GM20431 (cell line): ENCODE data around the gene JPH4.

Experiments
- in situ Hi-C: fragments of 300-500 bp; cut with MseI, MboI; formaldehyde crosslinking; loops from one replicate; pipeline ENCODE4 v1.15.0; 2020; ENCODE audit warnings: low sequenced_read_pairs; ENCODE audit not compliant: unreplicated experiment

JPH4 gene

DNA sequence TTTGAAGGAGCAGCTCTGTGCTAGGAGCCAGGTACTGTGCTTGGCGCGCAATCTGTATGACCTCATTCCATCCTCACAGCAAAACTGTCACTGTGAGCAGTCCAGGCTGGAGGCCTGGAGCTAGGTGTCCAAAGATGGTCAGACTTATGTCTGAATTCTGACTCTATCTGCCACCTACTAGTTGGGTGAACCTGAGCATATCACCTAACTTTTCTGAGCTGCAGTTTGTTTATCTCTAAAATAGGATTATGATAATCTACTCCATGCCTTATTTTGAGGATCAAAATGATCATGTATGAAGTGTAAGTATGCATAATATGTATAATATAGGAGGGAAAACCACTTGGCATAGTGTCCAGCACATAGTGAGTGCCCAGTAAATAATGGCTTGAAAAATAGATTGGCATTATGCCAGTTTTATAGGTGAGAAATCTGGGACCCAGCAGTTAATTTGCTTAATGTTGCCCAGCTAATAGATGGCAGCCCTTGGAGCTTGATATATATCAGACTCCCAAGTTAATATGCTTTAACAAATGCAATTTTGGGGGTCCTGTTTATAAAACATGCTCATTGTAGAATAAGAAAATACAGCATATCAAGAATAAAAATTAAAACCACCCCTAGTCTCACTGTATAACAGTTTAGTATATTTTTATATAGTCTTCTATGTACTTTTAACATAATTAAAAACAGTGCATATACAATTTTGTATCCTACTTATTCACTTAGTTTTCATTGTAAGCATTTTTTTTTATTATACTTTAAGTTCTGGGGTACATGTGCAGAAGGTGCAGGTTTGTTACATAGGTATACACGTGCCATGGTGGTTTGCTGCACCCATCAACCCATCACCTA lies 4.5 kb upstream of the JPH4 start:
- in situ Hi-C loops, result no loop called here

- in situ Hi-C loops, result no loop called here
These were observed 2.3 kb upstream of the JPH4 start for GRCh38 chr14:23580948-23581281.

DNA sequence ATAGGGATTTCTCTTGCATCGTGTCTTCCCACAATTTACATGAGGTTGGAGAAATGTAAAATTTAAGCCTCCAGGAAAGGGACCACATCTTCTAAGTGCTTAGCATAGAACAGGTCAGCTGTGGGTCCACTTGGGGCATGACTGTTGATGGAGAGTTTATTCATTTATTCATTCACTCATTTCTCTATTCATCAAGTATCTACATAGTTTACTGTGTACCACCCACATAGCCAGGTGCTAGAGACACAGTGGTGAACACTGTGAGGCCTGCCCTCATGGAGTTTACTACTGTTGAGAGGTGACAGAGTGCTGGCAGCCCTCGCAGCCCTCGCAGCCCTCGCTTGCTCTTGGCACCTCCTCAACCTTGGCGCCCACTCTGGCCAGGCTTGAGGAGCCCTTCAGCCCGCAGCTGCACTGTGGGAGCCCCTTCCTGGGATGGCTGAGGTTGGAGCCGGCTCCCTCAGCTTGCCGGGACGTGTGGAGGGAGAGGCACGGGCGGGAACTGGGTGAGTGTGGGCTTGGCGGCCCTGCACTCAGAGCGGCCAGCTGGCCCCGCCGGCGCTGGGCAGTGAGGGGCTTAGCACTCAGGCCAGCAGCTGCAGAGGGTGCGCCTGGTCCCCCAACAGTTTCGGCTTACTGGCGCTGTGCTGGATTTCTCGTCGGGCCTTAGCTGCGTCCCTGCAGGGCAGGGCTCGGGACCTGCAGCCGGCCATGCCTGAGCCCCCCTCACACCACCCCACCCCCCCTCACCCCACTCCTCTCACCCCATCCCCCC lies 1.7 kb upstream of the JPH4 start:
- in situ Hi-C loops, result no loop called here

GRCh38 chr14:23579739-23580138 lies 1.1 kb upstream of the JPH4 start:
- in situ Hi-C loops, result no loop called here

- in situ Hi-C loops, result no loop called here
These were observed 681 bp upstream of the JPH4 start for GRCh38 chr14:23579311-23579630.

DNA sequence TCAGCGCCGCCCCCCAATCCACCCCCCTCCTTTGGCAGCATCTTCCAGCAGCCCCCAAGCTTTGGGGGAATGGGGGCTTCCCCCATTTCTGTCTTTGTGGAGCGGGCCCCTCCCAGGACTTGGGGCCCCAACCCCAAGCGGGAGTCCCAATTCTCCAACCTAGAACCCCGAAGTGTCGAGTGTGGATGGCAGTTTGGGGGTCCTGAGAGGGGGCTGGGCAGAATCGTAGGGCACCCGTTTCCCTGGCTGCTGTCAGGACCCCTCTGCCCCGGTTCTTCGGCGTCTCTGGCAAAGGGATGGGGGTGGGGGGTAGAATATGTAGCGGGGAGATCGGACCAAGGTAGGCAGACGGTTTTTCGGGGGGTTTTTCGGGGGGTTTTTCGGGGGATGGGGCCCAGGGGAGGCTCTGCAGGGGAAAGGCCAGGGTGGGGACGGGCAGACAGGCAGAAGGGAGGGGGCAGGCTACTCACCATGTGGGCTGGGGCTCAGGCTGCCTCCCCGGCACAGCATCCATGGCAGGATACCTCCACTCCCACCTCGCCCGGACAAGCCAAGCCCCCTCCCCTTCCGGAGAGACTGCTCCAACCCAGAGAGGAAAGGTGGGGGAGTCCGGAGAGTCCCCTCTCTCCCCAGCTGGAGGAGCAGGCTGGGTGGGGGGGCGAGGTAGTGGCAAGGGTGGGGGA lies 739 bp downstream of the JPH4 start:
- in situ Hi-C loops, result no loop called here

GRCh38 chr14:23577004-23577681 lies 1.4 kb downstream of the JPH4 start:
- in situ Hi-C loops, result no loop called here

GRCh38 chr14:23573384-23574015 lies 5.1 kb downstream of the JPH4 start:
- in situ Hi-C loops, result no loop called here

DNA sequence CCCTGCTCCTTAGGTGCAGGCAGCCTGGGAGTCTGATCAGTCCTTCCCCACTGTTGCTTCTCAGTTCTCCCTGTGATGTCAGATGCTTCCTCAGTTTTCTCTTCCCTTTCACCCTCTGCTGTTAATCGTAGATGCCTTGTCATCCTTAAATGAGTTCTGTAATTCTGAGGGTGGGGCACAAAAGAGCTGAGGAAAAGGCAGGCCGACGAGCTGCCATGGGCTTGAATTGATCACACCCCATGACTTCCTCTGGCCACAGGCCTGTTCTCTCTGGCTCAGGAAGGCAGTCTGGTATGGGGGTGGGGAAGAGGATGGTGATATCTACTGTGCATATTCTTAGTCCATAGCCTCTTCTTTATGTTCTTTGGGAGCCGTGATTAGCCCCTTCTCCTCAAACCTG lies 5.8 kb downstream of the JPH4 start:
- in situ Hi-C loops, result no loop called here

- in situ Hi-C loops, result no loop called here
These were observed 6.1 kb downstream of the JPH4 start for GRCh38 chr14:23572524-23572828.

- in situ Hi-C loops, result no loop called here
These were observed 6.7 kb downstream of the JPH4 start for GRCh38 chr14:23571701-23572523.

- in situ Hi-C loops, result no loop called here
These were observed 7.6 kb downstream of the JPH4 start for GRCh38 chr14:23570806-23571483.

DNA sequence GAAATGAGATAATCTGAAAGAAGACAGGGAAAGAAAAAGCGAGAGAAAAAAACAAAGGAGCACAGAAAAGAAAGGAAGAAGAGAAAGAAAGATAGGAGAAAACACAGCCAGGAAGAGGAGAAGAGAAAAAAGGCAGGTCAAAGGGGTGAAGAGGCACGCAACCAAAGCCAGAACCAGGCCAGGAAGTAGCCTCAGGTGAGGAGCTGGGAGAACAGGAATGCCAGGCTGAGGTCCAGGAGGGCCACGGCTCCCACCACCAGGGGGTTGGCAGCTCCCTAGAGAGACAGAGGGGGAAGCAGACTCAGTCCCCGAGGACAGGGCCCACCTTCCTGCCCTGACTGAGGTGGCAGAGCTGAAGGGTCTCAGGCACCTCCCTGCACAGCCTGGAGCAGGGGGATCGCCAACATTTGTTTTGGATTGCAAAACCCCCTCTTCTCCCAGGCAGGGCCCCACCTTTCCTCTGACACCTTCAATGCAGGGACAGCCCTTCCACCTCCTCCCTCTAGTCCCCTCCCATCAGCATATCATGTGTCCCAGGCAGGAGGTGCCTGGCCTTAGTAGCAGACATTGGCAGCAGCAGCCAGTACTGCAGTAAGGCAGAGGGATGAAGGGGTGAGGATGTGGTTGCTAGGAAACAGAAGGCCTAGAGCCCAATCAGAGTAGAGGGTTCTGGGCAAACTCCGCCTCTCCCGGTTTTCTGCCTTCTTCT lies 9.0 kb downstream of the JPH4 start:
- in situ Hi-C loops, result loop anchor here (10.0 kb wide), 1 partner anchor 95 kb away; no protein-coding TSS in a partner anchor

- in situ Hi-C loops, result loop anchor here (10.0 kb wide), 1 partner anchor 94 kb away; no protein-coding TSS in a partner anchor
These were observed 9.8 kb downstream of the JPH4 start for GRCh38 chr14:23568600-23569331.

- in situ Hi-C loops, result loop anchor here (10.0 kb wide), 1 partner anchor 93 kb away; no protein-coding TSS in a partner anchor
These were observed 10.5 kb downstream of the JPH4 start for GRCh38 chr14:23568021-23568599.

- in situ Hi-C loops, result loop anchor here (10.0 kb wide), 1 partner anchor 93 kb away; no protein-coding TSS in a partner anchor
These were observed 11.2 kb downstream of the JPH4 start, which contains the start of gene AP1G2 for GRCh38 chr14:23567186-23568020. AP1G2 (minus strand) TSS chr14:23567791; CDS start chr14:23567314, 477 bp downstream.
